Measurements from ENCODE around the gene ZRANB1.

ZRANB1 gene

GRCh38 chr10:125026974-125027735 lies 85.2 kb downstream of the ZRANB1 start:
- peak in 3 of 10 donors; percentile 47 to 71 (median 70) for DNase-seq
- intact Hi-C loops (cut with DNase I), result no loop called here

GRCh38 chr10:125027871-125028869 lies 86.2 kb downstream of the ZRANB1 start:
- intact Hi-C loops (cut with DNase I), result no loop called here
- peak in 3 of 10 donors; percentile 64 to 79 (median 69) for DNase-seq

- intact Hi-C loops (cut with DNase I), result no loop called here
These were observed 87.8 kb downstream of the ZRANB1 start for GRCh38 chr10:125029584-125030242.

GRCh38 chr10:125030567-125031197 lies 88.8 kb downstream of the ZRANB1 start:
- intact Hi-C loops (cut with DNase I), result no loop called here
- peak in 2 of 10 donors; percentile 62 to 68 for DNase-seq

More at GRCh38 chr10:125029584-125030242, 87.8 kb downstream of the ZRANB1 start:
- DNase-seq, result peak in 2 of 10 donors; percentile 4 to 29

- intact Hi-C loops (cut with DNase I), result no loop called here
These were observed 90.6 kb downstream of the ZRANB1 start for GRCh38 chr10:125032474-125033020.

GRCh38 chr10:125033146-125033924 lies 91.4 kb downstream of the ZRANB1 start:
- intact Hi-C loops (cut with DNase I), result no loop called here
- peak in 2 of 10 donors; percentile 36 to 75 for DNase-seq

More at GRCh38 chr10:125032474-125033020, 90.6 kb downstream of the ZRANB1 start:
- DNase-seq, result peak in 2 of 10 donors; percentile 27 to 36

- intact Hi-C loops (cut with DNase I), result no loop called here
- DNase-seq, result no peak
These were observed 92.8 kb downstream of the ZRANB1 start for GRCh38 chr10:125034675-125035074.

GRCh38 chr10:125035136-125035535 lies 93.2 kb downstream of the ZRANB1 start:
- intact Hi-C loops (cut with DNase I), result no loop called here
- no peak for DNase-seq

GRCh38 chr10:125035588-125036295 lies 93.8 kb downstream of the ZRANB1 start:
- intact Hi-C loops (cut with DNase I), result no loop called here
- DNase-seq, result peak in 2 of 10 donors; percentile 38 to 43

- intact Hi-C loops (cut with DNase I), result no loop called here
These were observed 95.4 kb downstream of the ZRANB1 start for GRCh38 chr10:125037145-125037877.

More at GRCh38 chr10:125037145-125037877, 95.4 kb downstream of the ZRANB1 start:
- peak in 2 of 10 donors; percentile 2 to 57 for DNase-seq
